Neural cell (in vitro differentiated cells): Measurements from ENCODE around the gene SLC38A1.

ENCODE experiments used
- EP300 ChIP-seq: fragments of 450-650 bp; conservative IDR thresholded peaks from 2 replicates; pipeline ENCODE4 v1.6.1; 2014; ENCODE audit warnings: antibody characterized with exemption, mild to moderate bottlenecking, moderate library complexity; ENCODE audit not compliant: poor library complexity, severe bottlenecking
- EZH2 ChIP-seq: fragments of 200-600, 300-800 bp; shearing (Covaris generic), sonication (generic); IDR thresholded peaks from 2 replicates; pipeline ENCODE4 v1.6.1; 2014; ENCODE audit warnings: antibody characterized with exemption, low read length, borderline replicate concordance, mild to moderate bottlenecking; ENCODE audit not compliant: insufficient read depth, poor library complexity, severe bottlenecking
- MXI1 ChIP-seq: fragments of 450-650 bp; conservative IDR thresholded peaks from 2 replicates; pipeline ENCODE4 v1.6.1; 2014; ENCODE audit warnings: antibody characterized with exemption, mild to moderate bottlenecking; ENCODE audit not compliant: poor library complexity, severe bottlenecking
- POLR2AphosphoS5 ChIP-seq: IDR thresholded peaks from 2 replicates; pipeline ENCODE4 v1.6.1; 2012
- SMC3 ChIP-seq: fragments of 450-650 bp; conservative IDR thresholded peaks from 2 replicates; pipeline ENCODE4 v1.6.1; 2014; ENCODE audit warnings: antibody characterized with exemption, mild to moderate bottlenecking, moderate library complexity; ENCODE audit not compliant: poor library complexity
- TAF1 ChIP-seq: IDR thresholded peaks from 2 replicates; pipeline ENCODE4 v1.6.1; 2012; ENCODE audit warnings: low read depth
- TF ChIP-seq, protein P1 (sequence below): fragments of 450-650 bp; IDR thresholded peaks from 2 replicates; pipeline ENCODE4 v1.5.1; 2014; ENCODE audit warnings: antibody characterized with exemption, mild to moderate bottlenecking, moderate library complexity; ENCODE audit not compliant: poor library complexity, severe bottlenecking
- TF ChIP-seq, protein P2 (sequence below): IDR thresholded peaks from 2 replicates; pipeline ENCODE4 v1.6.1; 2012; ENCODE audit warnings: borderline replicate concordance

DNA sequence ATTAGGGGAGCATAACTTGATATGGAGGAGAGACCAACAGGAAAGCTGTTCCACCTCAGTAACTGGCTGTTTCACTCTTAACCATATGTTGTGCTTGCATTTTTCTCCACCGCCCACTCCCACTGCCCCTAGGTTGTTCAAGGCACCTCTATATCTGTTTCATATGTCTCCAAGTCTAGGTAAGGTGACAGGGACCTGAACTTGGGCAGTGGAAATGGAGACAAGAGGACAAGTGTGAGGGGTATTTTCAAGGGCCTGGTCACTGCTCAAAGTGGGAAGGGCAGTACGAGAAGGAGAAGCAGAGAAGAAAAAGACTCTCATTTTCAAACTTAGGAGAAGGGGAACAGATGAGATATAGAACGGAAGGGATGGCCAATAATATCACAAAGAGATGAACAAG, 3.1 kb downstream of the SLC38A1 start:
- TF ChIP-seq EZH2 (no peak), TAF1 (no peak), POLR2AphosphoS5 (no peak), MXI1 (no peak), EP300 (no peak), SMC3 (no peak)
- TF ChIP-seq, protein P1, sequence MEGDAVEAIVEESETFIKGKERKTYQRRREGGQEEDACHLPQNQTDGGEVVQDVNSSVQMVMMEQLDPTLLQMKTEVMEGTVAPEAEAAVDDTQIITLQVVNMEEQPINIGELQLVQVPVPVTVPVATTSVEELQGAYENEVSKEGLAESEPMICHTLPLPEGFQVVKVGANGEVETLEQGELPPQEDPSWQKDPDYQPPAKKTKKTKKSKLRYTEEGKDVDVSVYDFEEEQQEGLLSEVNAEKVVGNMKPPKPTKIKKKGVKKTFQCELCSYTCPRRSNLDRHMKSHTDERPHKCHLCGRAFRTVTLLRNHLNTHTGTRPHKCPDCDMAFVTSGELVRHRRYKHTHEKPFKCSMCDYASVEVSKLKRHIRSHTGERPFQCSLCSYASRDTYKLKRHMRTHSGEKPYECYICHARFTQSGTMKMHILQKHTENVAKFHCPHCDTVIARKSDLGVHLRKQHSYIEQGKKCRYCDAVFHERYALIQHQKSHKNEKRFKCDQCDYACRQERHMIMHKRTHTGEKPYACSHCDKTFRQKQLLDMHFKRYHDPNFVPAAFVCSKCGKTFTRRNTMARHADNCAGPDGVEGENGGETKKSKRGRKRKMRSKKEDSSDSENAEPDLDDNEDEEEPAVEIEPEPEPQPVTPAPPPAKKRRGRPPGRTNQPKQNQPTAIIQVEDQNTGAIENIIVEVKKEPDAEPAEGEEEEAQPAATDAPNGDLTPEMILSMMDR = no peak
- TF ChIP-seq, protein P2, sequence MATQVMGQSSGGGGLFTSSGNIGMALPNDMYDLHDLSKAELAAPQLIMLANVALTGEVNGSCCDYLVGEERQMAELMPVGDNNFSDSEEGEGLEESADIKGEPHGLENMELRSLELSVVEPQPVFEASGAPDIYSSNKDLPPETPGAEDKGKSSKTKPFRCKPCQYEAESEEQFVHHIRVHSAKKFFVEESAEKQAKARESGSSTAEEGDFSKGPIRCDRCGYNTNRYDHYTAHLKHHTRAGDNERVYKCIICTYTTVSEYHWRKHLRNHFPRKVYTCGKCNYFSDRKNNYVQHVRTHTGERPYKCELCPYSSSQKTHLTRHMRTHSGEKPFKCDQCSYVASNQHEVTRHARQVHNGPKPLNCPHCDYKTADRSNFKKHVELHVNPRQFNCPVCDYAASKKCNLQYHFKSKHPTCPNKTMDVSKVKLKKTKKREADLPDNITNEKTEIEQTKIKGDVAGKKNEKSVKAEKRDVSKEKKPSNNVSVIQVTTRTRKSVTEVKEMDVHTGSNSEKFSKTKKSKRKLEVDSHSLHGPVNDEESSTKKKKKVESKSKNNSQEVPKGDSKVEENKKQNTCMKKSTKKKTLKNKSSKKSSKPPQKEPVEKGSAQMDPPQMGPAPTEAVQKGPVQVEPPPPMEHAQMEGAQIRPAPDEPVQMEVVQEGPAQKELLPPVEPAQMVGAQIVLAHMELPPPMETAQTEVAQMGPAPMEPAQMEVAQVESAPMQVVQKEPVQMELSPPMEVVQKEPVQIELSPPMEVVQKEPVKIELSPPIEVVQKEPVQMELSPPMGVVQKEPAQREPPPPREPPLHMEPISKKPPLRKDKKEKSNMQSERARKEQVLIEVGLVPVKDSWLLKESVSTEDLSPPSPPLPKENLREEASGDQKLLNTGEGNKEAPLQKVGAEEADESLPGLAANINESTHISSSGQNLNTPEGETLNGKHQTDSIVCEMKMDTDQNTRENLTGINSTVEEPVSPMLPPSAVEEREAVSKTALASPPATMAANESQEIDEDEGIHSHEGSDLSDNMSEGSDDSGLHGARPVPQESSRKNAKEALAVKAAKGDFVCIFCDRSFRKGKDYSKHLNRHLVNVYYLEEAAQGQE = no peak
